ENCODE results near the gene DMRTA2.

DNA sequence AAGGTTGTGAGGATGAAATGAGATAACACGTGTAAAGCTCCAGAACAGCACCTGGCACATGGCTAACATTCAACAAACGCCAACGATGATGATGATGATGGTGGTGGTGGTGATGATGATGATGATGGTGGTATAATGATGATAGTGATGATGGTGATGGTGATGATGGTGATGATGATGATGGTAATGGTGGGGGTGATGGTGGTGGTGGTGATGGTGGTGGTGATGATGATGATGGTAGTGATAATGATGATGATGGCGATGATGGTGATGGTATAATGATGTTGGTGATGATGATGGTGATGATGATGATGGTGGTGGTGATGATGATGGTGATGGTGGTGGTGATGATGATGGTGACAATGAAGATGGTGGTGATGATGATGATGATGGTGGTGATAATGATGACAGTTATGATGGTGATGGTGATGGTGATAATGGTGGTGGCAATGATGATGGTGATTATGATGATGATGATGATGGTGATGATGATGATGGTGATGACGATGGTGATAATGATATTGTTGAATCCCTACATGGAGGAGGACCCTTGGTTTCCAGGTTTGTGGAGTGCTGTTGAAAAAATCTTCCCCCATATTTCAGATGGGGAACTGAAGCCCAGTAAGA is 54.1 kb downstream of the DMRTA2 start:
- no peak for TF ChIP-seq MAX (IDR thresholded peaks at IDR 0.05; ENCODE audit: insufficient read depth, insufficient read length)
- TF ChIP-seq, protein P1, sequence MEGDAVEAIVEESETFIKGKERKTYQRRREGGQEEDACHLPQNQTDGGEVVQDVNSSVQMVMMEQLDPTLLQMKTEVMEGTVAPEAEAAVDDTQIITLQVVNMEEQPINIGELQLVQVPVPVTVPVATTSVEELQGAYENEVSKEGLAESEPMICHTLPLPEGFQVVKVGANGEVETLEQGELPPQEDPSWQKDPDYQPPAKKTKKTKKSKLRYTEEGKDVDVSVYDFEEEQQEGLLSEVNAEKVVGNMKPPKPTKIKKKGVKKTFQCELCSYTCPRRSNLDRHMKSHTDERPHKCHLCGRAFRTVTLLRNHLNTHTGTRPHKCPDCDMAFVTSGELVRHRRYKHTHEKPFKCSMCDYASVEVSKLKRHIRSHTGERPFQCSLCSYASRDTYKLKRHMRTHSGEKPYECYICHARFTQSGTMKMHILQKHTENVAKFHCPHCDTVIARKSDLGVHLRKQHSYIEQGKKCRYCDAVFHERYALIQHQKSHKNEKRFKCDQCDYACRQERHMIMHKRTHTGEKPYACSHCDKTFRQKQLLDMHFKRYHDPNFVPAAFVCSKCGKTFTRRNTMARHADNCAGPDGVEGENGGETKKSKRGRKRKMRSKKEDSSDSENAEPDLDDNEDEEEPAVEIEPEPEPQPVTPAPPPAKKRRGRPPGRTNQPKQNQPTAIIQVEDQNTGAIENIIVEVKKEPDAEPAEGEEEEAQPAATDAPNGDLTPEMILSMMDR (IDR thresholded peaks at IDR 0.05; ENCODE audit: extremely low read depth in 1 of 2, insufficient read depth in 1 of 2, low read depth in 1 of 2, low read length in 2 of 2): no peak
- no peak for TF ChIP-seq POLR2A (IDR thresholded peaks at IDR 0.05; ENCODE audit: low read depth, low read length)
- no peak for TF ChIP-seq POLR2AphosphoS5 (IDR thresholded peaks at IDR 0.05; ENCODE audit: insufficient read depth, low read depth, low read length)
- no peak for TF ChIP-seq MYC (IDR thresholded peaks at IDR 0.05; ENCODE audit: low read depth, low read length)
- no peak for TF ChIP-seq GATA2 (IDR thresholded peaks at IDR 0.05; ENCODE audit: insufficient read depth, insufficient read length, low read depth, low read length)
- TF ChIP-seq JUN (IDR thresholded peaks at IDR 0.05; ENCODE audit: borderline replicate concordance, insufficient read depth, insufficient read length, low read depth): no peak

Measured in endothelial cell of umbilical vein (primary cell).